Transverse colon (tissue), 4 donors: ENCODE measurements around the gene GRM7. TPM values are rescaled to one million over a fixed set of nuclear protein-coding genes. Genes with fewer than 3 reads are reported as not detected.

Source experiments
- DNase-seq: peaks from one replicate; pipeline ENCODE4 v3.0.0-alpha.2; 2019
- H3K27ac ChIP-seq, 4 donors: fragments of 200-600 bp; sonication (generic); 2 replicates each; pipeline ENCODE4 v1.5.1; 2016 to 2018; ENCODE audit warnings: inconsistent platforms in 4 of 4
- H3K27me3 ChIP-seq: fragments of 200-600 bp; sonication (generic); 2 replicates; pipeline ENCODE4 v1.5.1; 2017; ENCODE audit warnings: inconsistent platforms
- H3K36me3 ChIP-seq, 4 donors: fragments of 200-600 bp; sonication (generic); 2 replicates each; pipeline ENCODE4 v1.5.1; 2017 to 2019; ENCODE audit warnings: inconsistent platforms in 4 of 4
- H3K4me1 ChIP-seq, 4 donors: fragments of 200-600 bp; sonication (generic); 2 replicates each; pipeline ENCODE4 v1.5.1; 2017 to 2020; ENCODE audit warnings: inconsistent platforms in 4 of 4
- H3K4me3 ChIP-seq, 4 donors: fragments of 200-600 bp; sonication (generic); 1 replicate in 1 of 4; 2 replicates in 3 of 4; pipeline versions ENCODE4 v1.5.1 to v1.6.1; 2017 to 2019; ENCODE audit warnings: inconsistent platforms in 4 of 4
- H3K9me3 ChIP-seq, 2 donors: fragments of 200-600 bp; sonication (generic); 2 replicates each; pipeline ENCODE4 v1.5.1; 2017 to 2019; ENCODE audit warnings: inconsistent platforms in 2 of 2
- CTCF ChIP-seq, 5 experiments: fragments of 200-600 bp in 3 of 5; fragments of 450-650 bp in 2 of 5; sonication (generic) in 3 of 5; IDR thresholded peaks; 1 replicate in 2 of 5; 2 replicates in 3 of 5; pipeline ENCODE4 v1.5.1; 2016 to 2017; ENCODE audit warnings: antibody characterized with exemption in 5 of 5, inconsistent platforms in 3 of 5, mild to moderate bottlenecking in 2 of 5, moderate library complexity in 1 of 5
- EP300 ChIP-seq: sonication (generic); formaldehyde crosslinking; IDR thresholded peaks from one replicate; pipeline ENCODE4 v1.6.1; 2017; ENCODE audit warnings: antibody characterized with exemption, low read depth
- POLR2A ChIP-seq: fragments of 450-650 bp; IDR thresholded peaks from one replicate; pipeline ENCODE4 v1.6.1; 2016; ENCODE audit warnings: antibody characterized with exemption, mild to moderate bottlenecking, moderate library complexity
- POLR2AphosphoS5 ChIP-seq, 3 donors: sonication (generic); formaldehyde crosslinking; IDR thresholded peaks; one replicate each; pipeline ENCODE4 v1.6.1; 2016; ENCODE audit warnings: antibody characterized with exemption in 3 of 3
- WGBS, 2 donors: methylation state at CpG; one replicate each; pipeline ENCODE4 v1.1.5; 2018; ENCODE audit warnings: low coverage in 1 of 2; 5-methylcytosine and 5-hydroxymethylcytosine counted together
- in situ Hi-C, 4 donors: fragments of 200-750 bp; cut with MboI; loops; one replicate each; pipeline versions ENCODE4 v1.15.0 to v1.15.1; 2017; ENCODE audit warnings: low sequenced_read_pairs in 3 of 4, low pct_ligation_motif_present in 1 of 4, low pct_unique_long_range_greater_than_20kb in 1 of 4
- intact Hi-C: fragments of 100-400 bp; cut with DNase I; formaldehyde crosslinking; loops from one replicate; pipeline ENCODE4 v1.15.1; 2023; ENCODE audit warnings: low total_unique reads
- total RNA-seq, 4 donors: library from RNA; depleted of rRNA; stranded (reverse); fragments of >200 nt; gene quantifications; one replicate each; pipeline ENCODE4 v1.1.0, GENCODE V29; 2016

GRM7 gene
- total RNA-seq, 4 donors from 2014 or later = 0.14 to 0.20 (median 0.16) TPM; not detected in 1

GRCh38 chr3:7512048-7512447 is 651.1 kb downstream of the GRM7 start:
- no peaks in the 10 kb centered on the region for H3K36me3 ChIP-seq
- H3K27me3 ChIP-seq = no peaks in the 10 kb centered on the region
- in situ Hi-C loops (no loop called here), intact Hi-C loops (loop anchor here (2.0 kb wide), 1 partner anchor 41 kb away; no protein-coding TSS in a partner anchor)
- no peaks in the 10 kb centered on the region for H3K9me3 ChIP-seq
- no peak for DNase-seq
- no peaks in the 10 kb centered on the region for H3K4me1 ChIP-seq
- WGBS, 2 donors = 74 to 100% methylated on average over 1 of the region's 1 CpG
- H3K27ac ChIP-seq = no peak overlapping the region
- H3K4me3 ChIP-seq = no peak overlapping the region
- TF ChIP-seq CTCF (IDR thresholded peaks at IDR 0.05) (no peak), EP300 (no peak), POLR2A (no peak), POLR2AphosphoS5 (IDR thresholded peaks at IDR 0.05) (no peak)

GRCh38 chr3:7518026-7518425 is 657.1 kb downstream of the GRM7 start:
- in situ Hi-C loops (no loop called here), intact Hi-C loops (no loop called here)
- H3K27me3 ChIP-seq = no peaks in the 10 kb centered on the region
- H3K4me1 ChIP-seq = no peaks in the 10 kb centered on the region
- no peak overlapping the region for H3K4me3 ChIP-seq
- no peaks in the 10 kb centered on the region for H3K36me3 ChIP-seq
- 71 to 74% methylated on average over 3 of the region's 3 CpGs for WGBS, 2 donors
- DNase-seq = no peak
- TF ChIP-seq POLR2A (no peak), CTCF (IDR thresholded peaks at IDR 0.05) (no peak), EP300 (no peak), POLR2AphosphoS5 (IDR thresholded peaks at IDR 0.05) (no peak)
- no peaks in the 10 kb centered on the region for H3K9me3 ChIP-seq
- no peak overlapping the region for H3K27ac ChIP-seq

GRCh38 chr3:7518456-7518855 is 657.5 kb downstream of the GRM7 start:
- in situ Hi-C loops = no loop called here
- no peak for DNase-seq
- Histone ChIP-seq H3K4me1 (no peaks in the 10 kb centered on the region), H3K27me3 (no peaks in the 10 kb centered on the region), H3K4me3 (no peak overlapping the region), H3K36me3 (no peaks in the 10 kb centered on the region), H3K9me3 (no peaks in the 10 kb centered on the region), H3K27ac (no peak overlapping the region)
- TF ChIP-seq CTCF (IDR thresholded peaks at IDR 0.05) = no peak
- TF ChIP-seq POLR2A = no peak
- intact Hi-C loops = no loop called here

GRCh38 chr3:7520059-7520458 is 659.1 kb downstream of the GRM7 start:
- WGBS, 2 donors = 92 to 100% methylated on average over 1 of the region's 1 CpG
- Histone ChIP-seq H3K27me3 (no peaks in the 10 kb centered on the region), H3K9me3 (no peaks in the 10 kb centered on the region), H3K4me3 (no peak overlapping the region), H3K4me1 (no peaks in the 10 kb centered on the region), H3K27ac (no peak overlapping the region), H3K36me3 (no peaks in the 10 kb centered on the region)
- no peak for TF ChIP-seq CTCF (IDR thresholded peaks at IDR 0.05)
- TF ChIP-seq POLR2A = no peak
- no peak for TF ChIP-seq EP300
- TF ChIP-seq POLR2AphosphoS5 (IDR thresholded peaks at IDR 0.05) = no peak
- intact Hi-C loops (no loop called here), in situ Hi-C loops (no loop called here)
- no peak for DNase-seq
